ENCODE data around the gene S100A3.
"Not testable (repeated sequence)": the region's sequence is repeated elsewhere in the genome, so short reads cannot be mapped to it uniquely, and the experiment has no call there.

Gene S100A3

GRCh38 chr1:153548722-153549688 lies at the start of gene S100A3:
Gene S100A3, minus strand, starts transcription at chr1:153549258. Its CDS starts 773 bp downstream, at chr1:153548485.
- no peak for DNase-seq (ENCODE audit: low read depth in 2 of 2)

- DNase-seq (ENCODE audit: low read depth in 2 of 2), result no peak
Observed at GRCh38 chr1:153598309-153599172, 49.5 kb upstream of the S100A3 start.

GRCh38 chr1:153597206-153597605 lies 48.1 kb upstream of the S100A3 start:
- no peak for DNase-seq (ENCODE audit: low read depth in 2 of 2)

GRCh38 chr1:153592748-153593147 lies 43.7 kb upstream of the S100A3 start:
- DNase-seq (ENCODE audit: low read depth in 2 of 2), result no peak

GRCh38 chr1:153588482-153588881 lies 39.4 kb upstream of the S100A3 start:
- DNase-seq (ENCODE audit: low read depth in 2 of 2), result no peak

- DNase-seq (ENCODE audit: low read depth in 2 of 2), result not testable (repeated sequence)
Observed at GRCh38 chr1:153588033-153588432, 39.0 kb upstream of the S100A3 start.

- no peak for DNase-seq (ENCODE audit: low read depth in 2 of 2)
Observed at GRCh38 chr1:153587314-153587713, 38.3 kb upstream of the S100A3 start.

GRCh38 chr1:153586347-153586746 lies 37.3 kb upstream of the S100A3 start:
- DNase-seq (ENCODE audit: low read depth in 2 of 2), result no peak

- no peak for DNase-seq (ENCODE audit: low read depth in 2 of 2)
Observed at GRCh38 chr1:153585006-153585405, 35.9 kb upstream of the S100A3 start.

- no peak for DNase-seq (ENCODE audit: low read depth in 2 of 2)
Observed at GRCh38 chr1:153583976-153584375, 34.9 kb upstream of the S100A3 start.

- not testable (repeated sequence) for DNase-seq (ENCODE audit: low read depth in 2 of 2)
Observed at GRCh38 chr1:153583514-153583913, 34.5 kb upstream of the S100A3 start.

- not testable (repeated sequence) for DNase-seq (ENCODE audit: low read depth in 2 of 2)
Observed at GRCh38 chr1:153582836-153583235, 33.8 kb upstream of the S100A3 start.

- no peak for DNase-seq (ENCODE audit: low read depth in 2 of 2)
Observed at GRCh38 chr1:153578936-153579335, 29.9 kb upstream of the S100A3 start.

- DNase-seq (ENCODE audit: low read depth in 2 of 2), result no peak
Observed at GRCh38 chr1:153578490-153578889, 29.4 kb upstream of the S100A3 start.

- no peak for DNase-seq (ENCODE audit: low read depth in 2 of 2)
Observed at GRCh38 chr1:153577624-153578051, 28.6 kb upstream of the S100A3 start.

GRCh38 chr1:153577138-153577537 lies 28.1 kb upstream of the S100A3 start:
- DNase-seq (ENCODE audit: low read depth in 2 of 2), result no peak

GRCh38 chr1:153575497-153575896 lies 26.4 kb upstream of the S100A3 start:
- DNase-seq (ENCODE audit: low read depth in 2 of 2), result not testable (repeated sequence)

- not testable (repeated sequence) for DNase-seq (ENCODE audit: low read depth in 2 of 2)
Observed at GRCh38 chr1:153575081-153575491, 26.0 kb upstream of the S100A3 start.

GRCh38 chr1:153573351-153573750 lies 24.3 kb upstream of the S100A3 start:
- no peak for DNase-seq (ENCODE audit: low read depth in 2 of 2)

- no peak for DNase-seq (ENCODE audit: low read depth in 2 of 2)
Observed at GRCh38 chr1:153572569-153573015, 23.5 kb upstream of the S100A3 start.

GRCh38 chr1:153571706-153572105 lies 22.6 kb upstream of the S100A3 start:
- DNase-seq (ENCODE audit: low read depth in 2 of 2), result no peak

GRCh38 chr1:153570874-153571273 lies 21.8 kb upstream of the S100A3 start:
- DNase-seq (ENCODE audit: low read depth in 2 of 2), result no peak

All from stimulated activated CD8-positive, alpha-beta memory T cell treated with anti-CD3 and anti-CD28 coated beads, Interleukin-7, amount 100 ng/mL, for 4 hours (primary cell).